Skin epidermis (tissue), 12 donors: ENCODE measurements around the gene LETM1.

Experiments
- H3K27ac ChIP-seq, 21 experiments: fragments of 200-600 bp; sonication (generic) in 11 of 21; one replicate each; pipeline ENCODE4 v1.5.0; 2020; ENCODE audit warnings: mild to moderate bottlenecking in 3 of 21, inconsistent platforms in 2 of 21, moderate library complexity in 2 of 21
- H3K4me3 ChIP-seq, 7 experiments: fragments of 200-600 bp; sonication (generic) in 2 of 7; one replicate each; pipeline ENCODE4 v1.5.0; 2020; ENCODE audit warnings: inconsistent platforms in 2 of 7, mild to moderate bottlenecking in 2 of 7, moderate library complexity in 1 of 7

The LETM1 gene

DNA sequence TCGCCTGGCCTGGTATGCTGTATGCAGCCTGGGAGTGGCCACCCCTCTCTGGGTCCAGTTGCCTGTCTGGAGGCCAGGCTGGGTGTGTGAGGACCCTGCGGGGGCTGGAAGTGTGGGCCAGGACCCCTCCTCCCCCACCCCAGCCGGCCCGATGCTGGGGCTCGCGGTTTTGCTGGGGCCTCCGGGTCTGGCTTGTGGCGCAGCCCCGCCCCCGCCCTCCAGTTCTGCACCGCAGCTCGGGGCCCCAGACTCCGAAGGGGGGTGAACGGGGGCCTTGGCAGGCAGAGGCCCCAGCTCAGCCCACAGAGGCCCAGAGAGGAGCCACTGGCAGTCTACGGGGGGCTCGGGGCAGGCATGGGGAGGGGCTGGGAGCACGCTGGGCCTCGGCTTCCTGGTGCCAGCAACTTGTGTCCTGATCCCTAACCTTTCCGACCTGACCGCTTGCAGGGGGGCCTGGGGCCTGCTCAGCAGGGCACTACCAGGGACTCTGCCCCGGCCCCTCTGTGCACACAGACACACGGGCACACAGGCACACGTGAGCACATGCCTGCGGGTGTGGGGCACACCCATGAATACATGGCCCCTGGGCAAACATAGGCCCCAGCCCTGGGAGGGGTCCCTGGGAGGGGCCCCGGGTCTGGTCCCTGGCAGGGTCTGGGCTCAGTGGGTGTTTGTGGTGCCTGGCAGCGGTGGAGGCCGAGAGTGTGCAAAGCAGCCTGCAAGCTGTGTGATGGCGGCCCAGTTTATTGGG is 84.2 kb downstream of the LETM1 start:
- no peak overlapping the region for H3K4me3 ChIP-seq

DNA sequence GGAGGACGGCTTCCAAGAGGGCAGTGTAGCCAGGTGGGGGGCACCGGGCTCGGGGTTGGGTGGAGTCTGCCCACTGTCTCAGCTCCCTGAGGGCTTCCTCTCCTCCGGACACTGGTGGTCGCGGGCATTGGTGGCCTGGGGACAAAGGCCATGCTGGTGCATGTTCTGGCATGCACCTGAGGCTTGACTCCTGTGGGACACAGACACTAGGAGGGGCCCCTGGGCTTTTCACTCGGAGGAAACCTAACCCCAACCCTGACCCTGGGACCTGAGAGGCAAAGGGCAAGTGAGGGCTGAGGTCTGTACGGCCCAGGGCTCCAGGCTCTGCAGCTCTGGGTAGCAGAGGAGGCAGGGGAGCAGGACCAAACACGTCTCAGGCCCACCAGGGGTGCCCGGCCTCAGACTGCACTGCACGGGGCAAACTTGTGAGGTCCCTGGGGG is 85.1 kb downstream of the LETM1 start:
- H3K4me3 ChIP-seq, result no peak overlapping the region
- peak overlapping the region in 2 of 21 experiments; percentile 37 to 82 for H3K27ac ChIP-seq

More for the DNA sequence above, 84.2 kb downstream of the LETM1 start:
- peak overlapping the region in 2 of 21 experiments; percentile 25 to 82 for H3K27ac ChIP-seq

DNA sequence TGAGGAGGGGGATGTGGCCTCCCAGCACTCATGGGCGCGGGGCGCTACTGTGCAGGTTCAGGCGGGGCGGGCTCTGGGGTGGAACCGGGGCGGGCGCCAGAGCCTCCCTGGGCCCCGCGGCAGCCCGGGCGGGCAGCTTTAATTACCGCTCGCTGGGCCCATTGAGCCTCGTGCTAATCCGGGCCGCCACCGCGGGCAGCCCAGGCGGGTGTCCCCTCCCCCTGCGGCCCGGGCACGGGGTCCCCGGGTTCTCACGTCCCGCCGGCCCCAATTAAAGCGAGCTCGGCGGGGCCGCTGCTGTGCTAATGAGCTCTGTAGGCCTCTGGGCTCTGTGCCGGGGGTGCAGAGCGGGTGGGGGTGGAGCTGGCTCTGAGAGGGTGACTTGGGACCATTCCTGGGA is 85.7 kb downstream of the LETM1 start:
- H3K27ac ChIP-seq, result peak overlapping the region in 2 of 21 experiments; percentile 59 to 82

DNA sequence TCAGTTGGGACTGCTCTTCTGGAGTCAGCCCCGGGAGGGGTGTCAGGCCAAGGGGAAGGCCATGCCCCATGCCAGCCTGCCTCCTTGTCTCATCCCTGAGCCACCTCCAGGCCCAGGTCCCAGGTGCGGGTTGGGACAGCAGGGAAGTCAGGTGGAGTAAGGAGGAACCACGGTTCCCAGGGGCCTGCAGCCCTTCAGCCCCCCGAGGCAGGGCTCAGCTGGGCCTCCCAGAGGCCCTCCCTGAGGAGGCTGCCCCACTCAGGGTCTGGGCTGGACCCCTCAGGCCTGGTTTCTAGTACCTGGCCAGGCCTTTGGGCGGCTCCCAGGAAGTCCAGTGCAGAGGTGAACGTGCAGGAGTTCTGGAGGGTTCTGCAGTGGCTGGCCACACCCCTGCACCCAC is 86.3 kb downstream of the LETM1 start:
- H3K4me3 ChIP-seq, result no peak overlapping the region
- H3K27ac ChIP-seq, result peak overlapping the region in 5 of 21 experiments; percentile 29 to 82 (median 70)

More for the DNA sequence above, 85.7 kb downstream of the LETM1 start:
- H3K4me3 ChIP-seq, result no peak overlapping the region

DNA sequence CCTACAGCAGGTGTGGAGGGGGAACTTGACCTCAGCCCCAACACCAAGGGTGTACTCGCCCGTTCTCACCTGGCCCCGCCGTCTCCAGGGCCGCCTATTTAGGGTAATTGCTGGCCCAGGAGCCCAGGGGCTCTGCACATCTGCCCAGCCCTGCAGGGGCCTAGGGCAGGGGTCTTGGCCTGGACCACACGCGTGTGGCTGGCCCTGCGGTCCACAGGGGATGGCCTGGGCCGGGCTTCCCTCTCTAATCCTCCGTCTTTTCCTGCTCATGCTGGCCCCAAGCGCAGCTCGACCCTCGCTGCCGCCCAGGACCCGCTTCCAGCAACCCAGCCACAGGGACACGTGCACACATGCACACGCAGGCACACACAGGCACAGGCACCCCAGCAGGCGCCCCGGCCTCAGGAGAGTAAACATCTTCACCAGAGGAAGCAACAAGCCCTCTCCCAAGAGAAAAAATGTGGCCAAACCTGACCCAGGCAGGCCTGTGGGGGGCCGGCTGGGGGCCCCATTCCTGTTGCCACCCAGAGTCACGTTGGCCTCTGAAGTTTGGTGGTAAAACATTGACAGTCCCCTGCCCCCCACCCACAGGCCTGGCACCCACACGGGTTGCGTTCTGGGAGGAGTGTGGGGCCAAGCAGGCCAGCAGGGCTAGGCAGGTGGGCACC is 87.5 kb downstream of the LETM1 start:
- Histone ChIP-seq H3K4me3 (peak overlapping the region in 2 of 7 experiments; percentile 34 to 47), H3K27ac (peak overlapping the region in 13 of 21 experiments; percentile 3 to 82 (median 59))

DNA sequence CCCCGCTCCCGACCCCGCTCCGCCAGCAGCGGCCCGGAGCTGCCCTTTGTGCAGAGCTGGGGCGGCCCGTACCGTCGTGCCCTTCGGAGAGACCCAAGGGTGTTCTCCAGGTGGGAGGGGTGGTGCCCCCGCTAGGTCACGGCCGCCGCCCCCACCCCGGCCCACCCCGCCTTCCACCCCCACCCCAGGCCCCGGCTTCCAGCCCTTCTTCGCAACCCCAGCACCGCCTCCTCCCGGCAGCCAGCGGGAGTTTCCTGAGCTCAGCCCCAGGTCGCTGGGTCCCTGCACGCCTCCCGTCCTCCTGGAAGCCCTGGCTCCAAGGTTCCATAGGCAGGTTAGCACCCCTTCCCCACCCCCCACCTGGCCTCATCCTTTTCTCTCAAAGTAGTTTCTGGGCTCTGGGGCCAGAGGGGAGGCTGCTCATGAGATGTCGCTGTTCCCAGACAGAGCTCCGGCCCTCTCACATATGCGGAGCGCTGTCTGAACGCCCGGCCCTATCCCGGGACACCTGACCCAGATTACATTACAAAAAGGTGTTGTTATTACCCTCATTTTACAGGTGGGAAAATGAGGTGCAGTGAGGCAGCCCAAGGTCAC is 88.1 kb downstream of the LETM1 start:
- Histone ChIP-seq H3K4me3 (peak overlapping the region; percentile 13 to 47 (median 31)), H3K27ac (peak overlapping the region in 10 of 21 experiments; percentile 23 to 82 (median 60))

DNA sequence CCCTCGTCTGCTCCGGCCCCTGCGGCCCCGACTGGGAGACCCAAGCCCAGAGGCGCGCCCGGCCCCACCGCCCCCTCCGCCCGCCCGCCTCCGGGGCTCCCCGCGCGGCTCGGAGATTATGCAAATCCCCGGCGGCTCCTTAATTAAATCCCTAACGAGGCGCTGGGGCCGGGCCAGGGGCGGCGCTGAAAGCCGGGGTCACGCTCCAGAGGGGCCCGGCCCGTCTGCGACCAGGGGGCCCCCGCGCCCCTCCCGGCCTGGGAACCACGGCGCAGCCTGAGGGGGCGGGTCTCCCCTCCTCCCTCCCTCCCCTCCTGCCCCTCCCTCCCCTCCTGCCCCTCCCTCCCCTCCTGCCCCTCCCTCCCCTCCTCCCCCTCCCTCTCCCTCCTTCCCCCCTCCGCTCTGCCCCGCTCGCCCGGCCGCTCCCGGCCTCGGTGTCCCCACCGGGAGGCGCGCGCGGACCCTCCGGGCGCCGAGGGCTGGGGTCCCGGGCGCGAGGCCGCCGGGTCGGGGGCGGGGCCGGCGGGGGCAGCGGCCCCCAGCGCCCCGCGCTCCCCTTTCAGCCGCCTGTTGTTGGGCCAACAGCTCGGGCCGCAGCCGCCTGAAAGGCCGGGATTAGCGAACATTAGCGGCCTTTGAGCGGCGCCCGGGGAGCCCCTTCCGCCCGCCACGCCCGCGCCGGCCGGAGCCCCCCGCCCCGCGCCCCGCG is 88.7 kb downstream of the LETM1 start:
- peak overlapping the region; percentile 14 to 47 (median 31) for H3K4me3 ChIP-seq
- H3K27ac ChIP-seq, result peak overlapping the region in 13 of 21 experiments; percentile 9 to 82 (median 50)

DNA sequence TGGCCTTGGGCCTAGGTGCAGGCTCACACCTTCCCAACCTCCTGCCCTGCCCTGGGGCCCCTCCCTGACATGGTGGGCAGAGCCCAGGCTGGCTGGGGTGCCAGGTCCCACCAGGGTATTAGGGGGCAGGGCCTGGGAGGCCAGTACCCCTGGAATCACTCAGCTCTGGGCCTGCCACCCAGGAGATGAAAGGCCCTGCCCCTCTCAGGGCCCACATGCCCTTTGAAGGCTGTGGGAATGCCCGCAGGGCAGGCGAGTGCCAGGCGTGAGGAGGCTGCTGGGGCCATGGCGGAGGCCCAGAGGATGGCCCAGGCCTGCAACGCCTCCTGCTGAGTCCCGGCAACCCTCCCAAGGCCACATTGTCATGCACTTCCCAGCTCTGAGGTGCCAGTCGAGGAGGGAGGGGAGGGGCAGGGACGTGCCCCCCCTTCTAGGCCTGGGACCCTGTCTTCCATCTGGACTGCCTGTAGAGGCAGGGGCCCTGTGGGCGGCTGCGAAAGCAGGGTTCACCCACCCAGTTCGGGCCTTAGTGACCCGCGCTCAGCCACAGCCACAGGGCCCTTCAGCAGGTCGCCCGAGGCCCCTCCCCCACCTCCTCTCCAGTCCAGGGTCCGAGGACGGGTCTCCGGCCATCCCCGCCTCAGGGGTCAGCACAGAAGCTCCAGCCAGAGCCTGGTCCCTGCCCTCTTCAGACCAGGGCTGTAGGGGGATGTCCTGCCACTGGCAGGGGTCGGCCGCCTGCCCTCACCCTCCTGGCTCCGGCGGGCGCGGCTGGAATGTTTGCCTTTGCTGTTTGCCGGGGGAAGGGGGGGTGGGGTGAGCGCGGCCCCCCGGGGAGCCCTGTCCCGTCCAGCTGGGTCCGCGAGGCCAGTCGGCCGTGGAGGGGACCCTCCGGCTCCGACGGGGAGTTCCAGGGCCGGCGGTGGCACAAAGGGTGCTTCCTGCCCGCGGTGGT is 89.6 kb downstream of the LETM1 start:
- peak overlapping the region in 12 of 21 experiments; percentile 1 to 73 (median 48) for H3K27ac ChIP-seq
- H3K4me3 ChIP-seq, result peak overlapping the region; percentile 14 to 47 (median 31)

DNA sequence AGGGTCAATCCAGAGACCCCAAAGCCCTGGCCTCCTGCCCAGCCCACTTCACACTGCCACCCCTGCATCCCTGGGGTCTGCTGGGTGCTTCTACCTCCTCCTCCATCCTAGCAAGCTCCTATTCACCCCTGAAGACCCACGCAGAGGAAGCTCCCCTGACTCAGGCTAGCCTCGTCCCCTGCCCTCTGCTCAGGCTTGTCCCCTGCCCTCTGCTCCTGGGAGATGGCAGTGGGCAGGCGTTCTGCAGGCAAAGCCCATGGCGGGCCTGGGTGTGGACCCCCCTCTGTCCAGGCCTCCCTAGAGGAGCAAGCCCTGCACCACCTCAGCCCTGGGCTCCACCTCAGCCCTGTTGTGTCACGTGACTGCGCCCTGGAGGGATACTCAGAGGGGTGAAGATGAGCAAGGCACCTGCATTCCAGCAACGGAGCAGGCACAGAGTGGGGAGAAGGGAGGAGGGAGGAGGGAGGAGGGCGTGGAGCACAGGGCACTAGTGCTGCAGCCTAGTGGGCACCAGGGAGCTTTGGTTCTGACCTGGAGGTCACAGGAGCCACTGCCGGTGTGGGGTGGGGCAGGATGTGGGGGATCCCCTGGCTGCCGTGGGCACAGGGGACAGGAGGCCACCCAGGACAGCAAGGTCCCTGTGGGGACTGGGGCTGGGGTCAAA is 90.4 kb downstream of the LETM1 start:
- Histone ChIP-seq H3K27ac (peak overlapping the region in 2 of 21 experiments; percentile 8 to 73), H3K4me3 (no peak overlapping the region)

DNA sequence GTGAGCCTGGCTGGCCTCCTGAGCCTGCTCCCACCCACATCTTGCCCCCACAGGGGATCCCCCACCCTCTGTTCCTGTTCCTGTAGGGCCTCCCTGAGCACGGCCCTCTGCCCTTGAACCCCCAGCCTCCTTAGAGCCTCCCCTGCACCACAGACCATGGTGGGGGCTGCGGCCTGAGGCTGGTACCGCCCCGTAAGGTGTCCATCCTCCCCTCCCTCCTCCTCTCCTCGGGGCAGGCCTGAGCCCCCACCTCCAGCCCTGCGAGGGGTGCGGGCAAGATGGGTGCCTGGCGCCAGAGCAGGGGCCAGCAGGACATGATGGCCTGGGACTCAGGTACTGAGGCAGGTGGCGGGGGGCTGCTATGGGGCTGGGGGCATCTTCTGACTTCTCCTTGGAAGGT is 91.3 kb downstream of the LETM1 start:
- no peak overlapping the region for H3K27ac ChIP-seq
- H3K4me3 ChIP-seq, result no peak overlapping the region

DNA sequence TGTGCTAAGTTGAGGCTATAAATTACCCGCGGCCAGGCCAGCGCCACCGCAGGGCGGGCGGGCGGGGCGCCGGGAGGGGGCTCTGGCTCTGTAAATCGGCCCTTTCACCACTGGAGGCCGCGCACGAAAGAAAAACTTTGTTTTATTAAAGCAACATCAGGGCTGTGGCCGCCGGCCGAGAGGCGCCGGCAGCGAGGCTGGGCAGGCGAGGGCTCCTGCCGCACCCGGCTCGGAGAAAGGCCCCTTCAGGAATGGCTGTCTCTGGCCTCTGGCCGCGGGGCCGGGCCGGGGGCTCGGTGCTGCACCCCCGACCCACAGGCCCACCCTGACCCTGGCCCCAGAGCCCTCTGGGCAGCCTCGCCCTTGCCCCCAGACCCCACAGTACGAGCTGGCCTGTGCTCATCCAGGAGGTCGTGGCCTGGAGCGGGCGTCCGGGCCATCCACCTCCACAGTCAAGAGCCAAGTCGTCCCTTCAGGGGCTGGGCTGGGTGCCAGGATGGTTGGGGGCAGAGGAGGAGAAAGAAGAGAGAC is 92.3 kb downstream of the LETM1 start:
- Histone ChIP-seq H3K4me3 (no peak overlapping the region), H3K27ac (peak overlapping the region in 4 of 21 experiments; percentile 1 to 32 (median 8))

DNA sequence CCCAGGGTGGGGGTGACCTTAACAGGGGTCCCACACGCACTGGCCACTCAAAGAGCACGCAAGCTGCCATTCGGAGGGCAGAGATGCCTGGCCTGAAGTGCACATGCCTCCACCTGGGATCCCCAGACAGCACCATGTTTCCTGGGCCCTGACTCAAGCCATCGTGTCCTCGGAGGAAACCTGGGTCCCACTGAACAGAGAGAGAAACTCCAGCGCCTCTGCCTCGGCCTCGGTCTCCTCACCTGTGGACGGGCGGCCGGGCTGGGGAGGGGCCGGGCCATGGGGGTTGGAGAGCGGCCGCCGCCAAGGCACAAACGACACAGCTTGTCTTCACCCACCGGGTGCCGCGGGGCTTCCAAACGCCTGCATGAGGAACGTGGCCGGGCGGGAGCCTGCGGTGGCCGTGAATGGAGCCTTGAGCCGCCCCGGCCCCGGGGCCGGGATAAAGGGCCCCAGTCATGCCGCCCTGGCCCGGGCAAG is 92.8 kb downstream of the LETM1 start:
- Histone ChIP-seq H3K4me3 (no peak overlapping the region), H3K27ac (peak overlapping the region in 3 of 21 experiments; percentile 1 to 32 (median 6))

DNA sequence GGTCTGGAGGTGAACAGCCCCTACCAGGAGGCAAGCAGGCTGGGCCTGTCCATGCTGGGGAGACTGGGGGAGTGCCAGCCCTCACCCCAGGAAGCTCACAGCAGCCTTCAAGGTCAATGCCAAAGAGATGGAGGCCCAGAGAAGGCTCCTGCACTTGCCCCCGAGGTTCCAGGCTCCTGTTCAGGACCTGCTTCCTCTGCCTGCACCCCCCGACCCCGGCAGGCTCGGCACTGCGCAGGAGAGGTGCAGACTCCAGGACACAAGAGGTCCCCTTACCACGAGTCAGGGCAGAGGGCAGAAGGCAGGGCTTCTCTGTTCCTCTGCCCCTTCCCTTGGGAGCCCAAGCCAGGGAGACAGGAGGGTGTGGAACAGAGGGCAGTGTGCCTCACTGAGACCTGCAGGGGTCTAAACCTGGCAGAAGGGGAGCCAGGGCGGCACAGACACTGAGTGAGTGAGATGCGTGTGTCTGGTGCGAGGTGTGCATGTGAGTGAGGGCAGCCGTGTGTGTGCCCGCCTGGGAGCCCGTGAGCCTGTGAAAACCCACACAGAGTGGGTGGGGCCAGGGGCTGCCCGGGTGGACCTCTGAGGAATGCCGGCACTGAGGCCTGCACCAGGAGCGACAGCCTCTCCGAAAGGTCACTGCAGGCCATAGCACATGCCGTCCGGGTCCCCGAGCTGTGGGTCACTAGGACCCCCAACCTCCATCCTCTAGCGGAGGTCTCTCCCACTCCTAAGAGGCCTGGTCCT is 93.5 kb downstream of the LETM1 start:
- no peak overlapping the region for H3K27ac ChIP-seq
- no peak overlapping the region for H3K4me3 ChIP-seq
